Measurements from ENCODE around the gene C5orf15.

The C5orf15 gene

GRCh38 chr5:133934822-133935666 is 33.4 kb downstream of the C5orf15 start:
- Histone ChIP-seq H3K27me3 (ENCODE audit: insufficient read depth, poor library complexity, severe bottlenecking) (no peaks in the 10 kb centered on the region), H3K4me3 (replicated peaks; ENCODE audit: insufficient read depth, low read length) (no peak overlapping the region), H3K27ac (replicated peaks) (no peak overlapping the region)
- no peak for TF ChIP-seq SPI1 (IDR thresholded peaks at IDR 0.05; ENCODE audit: borderline replicate concordance, low read depth)
- TF ChIP-seq, protein P1, sequence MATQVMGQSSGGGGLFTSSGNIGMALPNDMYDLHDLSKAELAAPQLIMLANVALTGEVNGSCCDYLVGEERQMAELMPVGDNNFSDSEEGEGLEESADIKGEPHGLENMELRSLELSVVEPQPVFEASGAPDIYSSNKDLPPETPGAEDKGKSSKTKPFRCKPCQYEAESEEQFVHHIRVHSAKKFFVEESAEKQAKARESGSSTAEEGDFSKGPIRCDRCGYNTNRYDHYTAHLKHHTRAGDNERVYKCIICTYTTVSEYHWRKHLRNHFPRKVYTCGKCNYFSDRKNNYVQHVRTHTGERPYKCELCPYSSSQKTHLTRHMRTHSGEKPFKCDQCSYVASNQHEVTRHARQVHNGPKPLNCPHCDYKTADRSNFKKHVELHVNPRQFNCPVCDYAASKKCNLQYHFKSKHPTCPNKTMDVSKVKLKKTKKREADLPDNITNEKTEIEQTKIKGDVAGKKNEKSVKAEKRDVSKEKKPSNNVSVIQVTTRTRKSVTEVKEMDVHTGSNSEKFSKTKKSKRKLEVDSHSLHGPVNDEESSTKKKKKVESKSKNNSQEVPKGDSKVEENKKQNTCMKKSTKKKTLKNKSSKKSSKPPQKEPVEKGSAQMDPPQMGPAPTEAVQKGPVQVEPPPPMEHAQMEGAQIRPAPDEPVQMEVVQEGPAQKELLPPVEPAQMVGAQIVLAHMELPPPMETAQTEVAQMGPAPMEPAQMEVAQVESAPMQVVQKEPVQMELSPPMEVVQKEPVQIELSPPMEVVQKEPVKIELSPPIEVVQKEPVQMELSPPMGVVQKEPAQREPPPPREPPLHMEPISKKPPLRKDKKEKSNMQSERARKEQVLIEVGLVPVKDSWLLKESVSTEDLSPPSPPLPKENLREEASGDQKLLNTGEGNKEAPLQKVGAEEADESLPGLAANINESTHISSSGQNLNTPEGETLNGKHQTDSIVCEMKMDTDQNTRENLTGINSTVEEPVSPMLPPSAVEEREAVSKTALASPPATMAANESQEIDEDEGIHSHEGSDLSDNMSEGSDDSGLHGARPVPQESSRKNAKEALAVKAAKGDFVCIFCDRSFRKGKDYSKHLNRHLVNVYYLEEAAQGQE (IDR thresholded peaks at IDR 0.05; ENCODE audit: insufficient replicate concordance, low read depth) = no peak
- no peak for TF ChIP-seq GABPA (IDR thresholded peaks at IDR 0.05; ENCODE audit: low read depth)
- TF ChIP-seq CTCF (IDR thresholded peaks at IDR 0.05; ENCODE audit: insufficient read depth, low read length) = no peak
- no peak for TF ChIP-seq POLR2AphosphoS5 (IDR thresholded peaks at IDR 0.05; ENCODE audit: low read depth)
- DNase-seq (ENCODE audit: low read depth in 1 of 2, low spot score in 1 of 2) = no peak

DNA sequence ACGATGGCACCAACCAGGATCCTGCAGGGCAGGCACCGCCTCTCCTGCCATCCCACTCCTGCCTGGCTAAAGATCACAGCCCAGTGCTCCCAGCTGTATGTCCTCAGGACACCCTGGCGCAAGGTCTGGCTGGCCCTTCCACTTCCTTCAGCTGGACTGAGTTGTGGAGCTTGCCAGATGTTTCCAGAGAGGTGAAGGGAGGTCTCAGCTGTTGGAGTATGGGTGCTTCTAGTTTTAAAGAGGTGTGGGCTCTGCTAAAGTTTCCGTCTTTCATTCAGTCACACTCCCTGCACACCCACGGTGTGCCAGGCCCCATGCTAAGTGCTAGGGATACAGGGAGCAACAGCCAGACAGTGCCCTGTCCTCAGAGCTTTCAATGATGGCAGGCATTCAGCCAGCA is 34.1 kb downstream of the C5orf15 start:
- no peak overlapping the region for H3K27ac ChIP-seq (replicated peaks)
- no peak for DNase-seq (ENCODE audit: low read depth in 1 of 2, low spot score in 1 of 2)
- TF ChIP-seq CTCF (IDR thresholded peaks at IDR 0.05; ENCODE audit: insufficient read depth, low read length) (no peak), POLR2AphosphoS5 (IDR thresholded peaks at IDR 0.05; ENCODE audit: low read depth) (no peak), SPI1 (IDR thresholded peaks at IDR 0.05; ENCODE audit: borderline replicate concordance, low read depth) (no peak)
- TF ChIP-seq, protein P1 (IDR thresholded peaks at IDR 0.05; ENCODE audit: insufficient replicate concordance, low read depth) = no peak
- no peak overlapping the region for H3K4me3 ChIP-seq (replicated peaks; ENCODE audit: insufficient read depth, low read length)
- H3K27me3 ChIP-seq (ENCODE audit: insufficient read depth, poor library complexity, severe bottlenecking) = no peaks in the 10 kb centered on the region

- H3K4me3 ChIP-seq (replicated peaks; ENCODE audit: insufficient read depth, low read length) = no peak overlapping the region
- no peaks in the 10 kb centered on the region for H3K27me3 ChIP-seq (ENCODE audit: insufficient read depth, poor library complexity, severe bottlenecking)
- H3K27ac ChIP-seq (replicated peaks) = no peak overlapping the region
- no peak for TF ChIP-seq SPI1 (IDR thresholded peaks at IDR 0.05; ENCODE audit: borderline replicate concordance, low read depth)
- TF ChIP-seq, protein P1 (IDR thresholded peaks at IDR 0.05; ENCODE audit: insufficient replicate concordance, low read depth) = no peak
- TF ChIP-seq CTCF (IDR thresholded peaks at IDR 0.05; ENCODE audit: insufficient read depth, low read length) = no peak
- TF ChIP-seq POLR2AphosphoS5 (IDR thresholded peaks at IDR 0.05; ENCODE audit: low read depth) = no peak
- TF ChIP-seq GABPA (IDR thresholded peaks at IDR 0.05; ENCODE audit: low read depth) = no peak
- DNase-seq (ENCODE audit: low read depth in 1 of 2, low spot score in 1 of 2) = no peak
Measured at GRCh38 chr5:133933670-133934295, 34.6 kb downstream of the C5orf15 start.

All from HL-60 (cell line).